GM19438 (cell line): Measurements from ENCODE around the gene GMIP.

Experiments
- ATAC-seq: cut with Tn5 transposase; IDR thresholded peaks from one replicate; pipeline ENCODE4 v1.9.1; 2021; ENCODE audit warnings: low read depth; ENCODE audit not compliant: unreplicated experiment

The GMIP gene

DNA sequence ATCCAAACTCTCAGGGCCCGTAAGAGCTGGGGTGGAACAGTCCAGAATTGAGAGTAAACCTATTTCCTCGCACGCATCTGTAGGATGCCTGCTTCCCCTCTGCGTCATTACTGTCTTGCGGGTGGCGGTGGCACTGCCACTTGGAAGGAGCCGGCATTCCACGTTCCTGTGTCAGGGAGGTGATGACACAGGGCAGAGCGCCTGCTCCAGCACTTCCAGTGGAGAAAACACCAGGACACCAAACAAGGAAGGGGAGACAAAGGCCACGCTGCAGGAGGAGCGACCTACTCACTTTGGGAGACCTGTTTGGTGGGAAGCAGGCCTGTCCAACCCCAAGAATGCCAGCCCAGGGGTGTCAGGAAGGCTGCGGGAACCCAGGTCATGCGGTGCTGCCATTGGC is 62.1 kb downstream of the GMIP start:
- ATAC-seq, result no peak

DNA sequence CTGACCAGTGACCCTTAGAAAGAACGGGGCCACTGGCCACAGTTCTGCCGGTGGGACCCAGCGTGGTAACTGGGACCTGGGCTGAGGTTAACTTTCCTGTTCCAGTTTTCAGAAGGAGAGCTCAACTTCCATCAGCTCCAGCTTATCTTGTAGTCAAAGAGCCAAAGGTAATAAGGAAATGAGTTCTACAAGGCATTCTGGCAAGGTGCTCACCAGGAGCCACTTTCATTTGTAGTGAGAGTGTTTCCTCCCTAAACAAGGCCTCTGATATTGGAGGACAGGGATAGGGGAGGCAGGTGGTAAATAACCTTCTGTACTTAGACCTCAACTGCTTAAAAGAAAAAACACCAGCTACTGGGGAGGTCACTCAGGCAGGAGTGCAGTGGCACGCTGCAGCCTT is 63.0 kb downstream of the GMIP start:
- ATAC-seq, result no peak

DNA sequence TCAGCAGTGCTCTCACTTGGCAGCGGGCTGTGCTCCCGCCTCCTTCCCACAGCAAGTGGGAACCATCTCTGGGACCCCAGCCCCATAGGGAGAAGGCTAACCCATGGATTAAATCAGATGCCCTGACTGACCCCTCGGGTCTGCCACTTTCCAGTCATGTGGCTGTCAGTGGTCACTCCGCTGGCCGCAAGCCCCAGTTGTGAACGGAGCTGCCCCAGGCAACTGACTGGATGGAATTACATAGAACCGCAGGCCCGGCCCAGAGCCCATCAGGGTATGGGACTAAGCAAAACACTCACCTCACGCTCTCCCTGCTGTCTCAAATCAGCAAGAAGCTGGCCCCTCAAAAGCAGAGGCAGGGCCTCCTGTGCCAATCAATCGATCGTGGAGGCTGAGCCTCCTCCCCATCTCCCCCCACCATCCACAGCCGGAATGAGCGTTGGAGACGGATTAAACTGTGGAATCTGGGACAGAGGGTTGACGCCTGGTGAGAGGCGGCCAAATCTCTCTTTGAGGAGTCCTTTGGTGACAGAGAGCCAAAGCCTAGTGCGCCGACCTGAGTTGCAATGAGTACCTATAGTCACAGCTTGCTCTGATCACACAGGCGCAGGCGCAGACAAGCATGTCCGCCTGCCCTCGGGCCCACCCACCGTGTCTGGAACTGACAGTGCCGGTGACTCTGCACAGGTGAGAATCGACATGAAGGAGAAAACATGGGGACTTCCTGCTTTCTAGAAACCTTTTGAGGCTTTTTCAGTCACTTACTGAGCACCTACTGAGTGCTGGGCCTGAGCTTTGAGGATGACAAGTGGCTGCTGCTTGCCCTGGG is 63.7 kb downstream of the GMIP start:
- ATAC-seq, result no peak
